GM21786 (cell line): ENCODE measurements around the gene HYOU1.
"Not testable (repeated sequence)": the region's sequence is repeated elsewhere in the genome, so short reads cannot be mapped to it uniquely, and the experiment has no call there.

ENCODE experiments used
- ATAC-seq: cut with Tn5 transposase; IDR thresholded peaks from one replicate; pipeline ENCODE4 v1.9.1; 2021; ENCODE audit not compliant: unreplicated experiment

Gene HYOU1

DNA sequence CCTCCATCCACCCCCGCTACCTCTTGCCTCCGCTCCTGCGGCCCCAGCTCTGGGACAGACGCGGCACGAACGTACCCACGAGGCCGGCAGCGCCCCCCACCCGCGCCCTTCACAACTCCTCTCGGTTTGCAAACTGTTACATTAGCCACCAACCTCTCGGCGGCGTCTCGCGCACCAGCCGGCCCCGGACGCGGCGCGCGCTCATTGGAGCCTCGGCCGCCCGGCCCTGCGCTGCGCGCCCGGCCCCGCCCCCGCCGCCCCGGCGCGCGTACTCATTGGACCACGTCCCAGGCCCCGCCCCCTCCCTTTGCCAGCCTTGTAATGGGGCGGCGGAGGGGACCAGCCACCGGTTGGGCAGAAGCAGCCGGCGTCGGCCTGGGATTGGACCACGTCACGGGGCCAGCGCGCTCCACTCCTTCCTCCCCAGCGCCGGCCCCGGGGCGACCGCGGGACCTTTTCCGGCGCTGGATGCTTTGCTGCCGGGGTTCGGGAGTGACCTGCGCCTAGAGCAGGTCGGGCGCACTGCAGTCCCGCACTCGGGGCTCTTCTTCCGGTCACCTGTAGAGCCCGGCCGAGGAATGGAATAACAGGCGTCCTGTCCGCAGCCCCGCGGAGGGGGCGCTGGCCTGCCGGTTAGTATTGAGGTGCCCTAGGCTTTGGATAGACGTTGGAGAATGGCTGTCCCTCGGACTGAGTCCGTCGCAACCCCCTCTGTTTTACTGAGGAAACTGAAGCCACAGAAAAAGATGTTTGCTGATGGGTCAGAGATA lies at the start of gene HYOU1:
TSS of gene HYOU1 (minus strand) at position 206 of the 770 bp plus-strand sequence. CDS start 1,045 bp downstream, outside the sequence.
- ATAC-seq = peak; percentile 88

DNA sequence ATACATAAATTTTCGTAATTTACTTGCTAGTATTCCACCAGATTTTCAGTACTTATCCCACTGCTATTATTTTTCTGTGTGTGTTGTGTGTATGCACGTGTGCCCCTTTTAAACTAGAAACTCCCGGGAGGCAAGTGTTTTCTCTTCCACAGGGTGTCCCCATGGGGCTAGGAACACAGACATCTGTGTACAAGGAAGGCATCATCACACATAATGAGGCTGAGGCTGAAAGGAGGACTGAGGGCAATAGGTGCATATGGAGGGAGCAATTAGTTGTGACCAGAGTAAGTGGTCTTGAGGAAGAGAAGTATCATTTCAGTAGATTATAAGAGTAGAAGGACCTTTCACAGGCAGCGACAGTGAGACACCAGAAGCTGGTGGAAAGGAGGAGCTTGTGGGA lies 46.8 kb upstream of the HYOU1 start:
- no peak for ATAC-seq

DNA sequence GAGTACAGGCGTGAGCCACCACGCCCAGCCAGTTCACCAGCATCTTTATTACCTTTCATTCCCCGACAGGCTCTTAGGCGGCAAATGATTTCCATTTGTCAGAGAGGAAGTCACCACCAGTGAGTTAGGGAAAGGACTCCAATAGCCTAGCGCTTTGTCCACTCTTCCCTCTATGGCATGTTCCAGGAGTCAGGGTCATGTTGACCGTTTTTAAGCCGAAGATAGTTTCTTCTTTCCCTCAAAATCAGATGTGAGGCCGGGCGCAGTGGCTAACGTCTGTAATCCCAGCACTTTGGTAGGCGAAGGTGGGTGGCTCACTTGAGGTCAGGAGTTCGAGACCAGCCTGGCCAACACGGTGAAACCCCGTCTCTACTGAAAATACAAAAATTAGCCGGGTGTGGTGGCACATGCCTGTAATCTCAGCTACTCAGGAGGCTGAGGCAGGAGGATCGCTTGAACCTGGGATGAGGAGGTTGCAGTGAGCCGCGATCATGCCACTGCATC lies 46.2 kb upstream of the HYOU1 start:
- not testable (repeated sequence) for ATAC-seq

DNA sequence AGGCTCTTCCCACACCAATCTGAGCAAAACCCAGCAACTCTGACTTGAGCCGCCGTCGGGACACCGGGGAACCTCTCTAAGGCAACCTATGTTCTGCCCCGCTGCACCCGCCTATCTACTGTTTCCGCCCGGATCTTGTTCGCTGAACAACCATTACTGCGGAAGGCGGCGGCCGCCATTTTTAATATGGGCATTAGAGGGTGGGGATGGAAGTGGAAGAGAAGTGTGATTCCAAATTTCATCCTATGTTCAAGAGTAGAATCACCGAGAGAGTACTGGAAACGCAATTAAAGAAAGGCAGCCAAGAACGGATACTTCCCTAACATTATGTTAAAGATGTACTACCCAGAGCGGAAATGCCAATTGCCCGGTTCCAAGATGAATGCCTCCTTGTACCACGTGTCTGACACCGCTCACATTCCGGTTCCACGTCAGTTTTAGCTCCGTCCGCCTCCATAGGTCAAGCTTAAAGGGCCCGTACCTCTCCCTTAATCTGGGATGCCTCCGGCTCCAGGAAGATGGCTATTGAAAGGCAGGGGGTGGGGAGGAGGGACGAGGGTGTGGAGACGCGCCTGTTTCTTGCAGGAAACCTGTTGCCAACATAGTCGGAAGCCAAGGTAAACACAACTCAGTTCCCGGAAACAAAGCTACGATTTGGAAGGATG lies 44.9 kb upstream of the HYOU1 start, which contains the start of gene DPAGT1:
TSS of gene DPAGT1 (minus strand) at position 95 of the 665 bp plus-strand sequence. CDS start 198 bp downstream, outside the sequence.
- peak; percentile 81 for ATAC-seq

- peak; percentile 15 for ATAC-seq
These were observed 44.2 kb upstream of the HYOU1 start for GRCh38 chr11:119100994-119101758.

DNA sequence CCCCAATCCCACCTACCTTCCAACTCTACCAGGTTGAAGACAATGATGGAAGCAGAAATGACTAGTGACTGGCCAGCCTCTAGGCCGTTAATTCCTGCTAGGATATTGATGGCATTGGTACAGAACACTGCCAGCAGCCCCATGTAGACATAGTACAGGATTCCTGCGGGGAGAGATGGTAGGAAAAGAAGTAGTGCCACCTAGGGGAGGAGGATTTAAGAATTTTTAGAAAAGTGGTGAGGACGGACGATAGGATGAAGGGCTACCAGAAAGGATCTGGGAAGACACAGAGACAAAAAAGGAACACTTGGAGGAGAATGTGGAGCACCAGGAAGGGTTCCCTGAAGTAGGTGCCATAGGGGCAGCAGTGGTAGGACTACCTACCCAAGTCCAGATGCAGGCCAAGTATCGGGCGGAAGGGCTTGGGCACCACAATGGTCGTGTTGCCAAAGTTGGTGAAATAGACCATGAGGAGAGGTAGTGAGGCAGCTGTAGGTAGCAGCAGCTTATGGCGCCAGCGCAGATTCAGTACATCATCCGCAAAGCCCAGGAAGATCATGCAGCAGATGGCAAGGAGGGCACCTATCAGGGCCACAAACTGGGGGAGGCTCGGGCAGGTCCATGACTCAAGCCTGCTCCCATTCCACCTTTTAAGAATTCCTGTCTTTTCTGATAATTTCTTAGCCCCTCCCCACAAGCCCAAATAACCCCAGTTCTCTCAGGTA lies 43.4 kb upstream of the HYOU1 start:
- no peak for ATAC-seq

- ATAC-seq = no peak
These were observed 42.7 kb upstream of the HYOU1 start for GRCh38 chr11:119099711-119100110.

- peak; percentile 79 for ATAC-seq
These were observed 38.3 kb upstream of the HYOU1 start for GRCh38 chr11:119095066-119095880.

DNA sequence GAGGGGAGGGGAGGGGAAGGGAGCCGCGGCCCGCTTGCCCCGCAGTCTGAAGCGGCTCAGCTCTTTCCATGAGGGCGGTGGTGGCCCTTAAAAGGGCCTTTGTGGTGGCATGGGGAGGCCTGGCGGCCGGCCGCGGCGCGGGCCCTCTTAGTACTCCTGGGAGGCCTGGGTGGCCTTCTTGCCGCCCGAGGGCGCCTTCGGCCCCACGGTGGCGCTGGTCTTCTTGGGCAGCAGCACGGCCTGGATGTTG lies 37.7 kb upstream of the HYOU1 start:
- ATAC-seq = peak; percentile 33

GRCh38 chr11:119093942-119094815 lies 37.2 kb upstream of the HYOU1 start:
- no peak for ATAC-seq

GRCh38 chr11:119092880-119093842 lies 36.2 kb upstream of the HYOU1 start:
- ATAC-seq = no peak

DNA sequence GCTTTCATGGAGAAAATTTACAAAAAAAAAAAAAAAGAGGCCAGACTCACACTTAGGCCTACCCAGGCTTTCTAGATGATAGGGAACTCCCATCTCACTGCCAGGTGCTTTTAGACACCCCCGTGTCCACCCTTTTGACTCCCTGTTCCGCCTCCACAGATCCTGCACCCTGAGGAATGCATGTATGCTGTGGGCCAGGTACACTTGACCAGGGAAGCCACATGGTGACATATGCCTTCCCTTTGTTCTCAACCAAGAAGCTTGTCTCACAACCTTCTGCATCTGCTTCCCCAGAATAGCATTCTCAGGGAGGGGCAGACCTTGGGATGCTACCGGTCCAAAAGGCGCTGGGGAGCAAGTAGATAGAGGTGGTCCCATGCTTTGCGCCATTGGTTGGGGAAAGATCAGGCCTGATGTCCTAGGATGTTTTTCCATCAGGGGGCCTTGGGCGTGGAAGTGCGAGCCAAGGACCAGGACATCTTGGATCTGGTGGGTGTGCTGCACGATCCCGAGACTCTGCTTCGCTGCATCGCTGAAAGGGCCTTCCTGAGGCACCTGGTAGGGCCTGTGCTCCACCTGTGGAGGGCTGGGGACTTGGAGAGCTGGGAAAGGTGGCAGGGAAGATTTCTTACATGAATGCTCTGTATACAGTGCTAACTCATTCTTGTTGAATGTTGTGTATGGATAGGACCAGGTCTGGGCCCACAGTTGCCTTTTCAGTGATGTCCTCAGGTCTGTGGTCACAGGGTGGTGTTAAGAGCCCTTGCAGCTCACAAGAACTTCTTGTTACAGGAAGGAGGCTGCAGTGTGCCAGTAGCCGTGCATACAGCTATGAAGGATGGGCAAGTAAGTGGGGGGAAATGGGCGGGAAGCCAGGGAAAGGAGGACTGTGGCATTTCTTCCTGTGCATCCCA lies 35.2 kb upstream of the HYOU1 start:
- no peak for ATAC-seq

GRCh38 chr11:119091178-119091577 lies 34.2 kb upstream of the HYOU1 start:
- ATAC-seq = no peak

DNA sequence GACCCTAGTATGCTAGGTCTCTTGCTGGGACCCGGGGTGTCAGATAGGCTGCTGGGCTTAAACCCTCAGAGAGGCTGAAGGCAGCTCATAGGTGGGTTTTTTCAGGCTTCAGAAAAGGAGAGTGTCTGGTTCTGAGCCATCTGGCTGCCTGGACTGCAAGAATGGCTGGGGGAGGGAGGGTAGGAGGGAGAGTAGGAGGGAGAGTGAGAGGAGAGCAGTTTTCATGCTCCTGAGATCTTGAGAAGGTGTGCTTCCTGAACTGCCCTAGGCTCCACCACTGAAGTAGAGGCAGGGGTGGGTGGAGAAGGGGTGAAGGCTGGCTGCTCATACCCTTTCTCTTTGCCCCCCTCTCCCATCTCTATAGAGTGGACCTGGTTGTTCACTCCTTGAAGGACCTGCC lies 32.3 kb upstream of the HYOU1 start:
- ATAC-seq = no peak

DNA sequence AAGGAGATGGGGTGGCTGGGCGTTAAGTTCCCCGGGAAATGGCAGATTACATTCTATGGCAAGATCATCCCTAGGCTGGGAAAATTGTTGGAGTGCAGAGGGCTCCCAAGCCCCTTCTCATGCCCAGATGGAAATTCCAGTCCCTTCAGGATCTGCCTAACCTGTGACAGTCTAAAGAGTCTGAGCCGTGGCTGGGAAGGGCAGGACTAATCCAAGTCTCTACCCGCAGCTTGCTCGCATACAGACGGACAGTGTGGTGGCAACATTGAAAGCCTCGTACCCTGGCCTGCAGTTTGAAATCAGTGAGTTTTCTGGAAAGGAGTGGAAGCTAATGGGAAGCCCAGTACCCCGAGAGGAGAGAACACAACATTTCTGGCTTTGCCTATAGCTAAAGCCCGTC lies 31.4 kb upstream of the HYOU1 start:
- no peak for ATAC-seq

- ATAC-seq = no peak
These were observed 30.8 kb upstream of the HYOU1 start for GRCh38 chr11:119087747-119088241.

GRCh38 chr11:119087123-119087522 lies 30.1 kb upstream of the HYOU1 start:
- ATAC-seq = no peak
